Activated CD4-positive, alpha-beta T cell treated with anti-CD3 and anti-CD28 coated beads for 4 hours (primary cell): ENCODE data around the gene NBEAL1.
"Not testable (repeated sequence)": the region's sequence is repeated elsewhere in the genome, so short reads cannot be mapped to it uniquely, and the experiment has no call there.

Experiments used
- DNase-seq, 2 donors: peaks; one replicate each; pipeline ENCODE4 v3.0.0-alpha.2; 2020

The NBEAL1 gene

GRCh38 chr2:203122317-203122986 is 107.8 kb downstream of the NBEAL1 start:
- DNase-seq, result no peak

- no peak for DNase-seq
Observed at GRCh38 chr2:203126996-203127395, 112.3 kb downstream of the NBEAL1 start.

GRCh38 chr2:203135105-203135504 is 120.4 kb downstream of the NBEAL1 start:
- DNase-seq, result no peak

- DNase-seq, result no peak
Observed at GRCh38 chr2:203143391-203143790, 128.7 kb downstream of the NBEAL1 start.

- no peak for DNase-seq
Observed at GRCh38 chr2:203149194-203149593, 134.5 kb downstream of the NBEAL1 start.

GRCh38 chr2:203155406-203155805 is 140.7 kb downstream of the NBEAL1 start:
- no peak for DNase-seq

- DNase-seq, result not testable (repeated sequence)
Observed at GRCh38 chr2:203162722-203163121, 148.0 kb downstream of the NBEAL1 start.

GRCh38 chr2:203164311-203164935 is 149.7 kb downstream of the NBEAL1 start:
- DNase-seq, result no peak

GRCh38 chr2:203167751-203168150 is 153.1 kb downstream of the NBEAL1 start:
- no peak for DNase-seq

- no peak for DNase-seq
Observed at GRCh38 chr2:203170502-203170901, 155.8 kb downstream of the NBEAL1 start.

GRCh38 chr2:203175371-203175770 is 160.7 kb downstream of the NBEAL1 start:
- DNase-seq, result no peak

- DNase-seq, result no peak
Observed at GRCh38 chr2:203177361-203177760, 162.7 kb downstream of the NBEAL1 start.

- DNase-seq, result no peak
Observed at GRCh38 chr2:203185864-203186263, 171.2 kb downstream of the NBEAL1 start.

- not testable (repeated sequence) for DNase-seq
Observed at GRCh38 chr2:203190547-203190946, 175.9 kb downstream of the NBEAL1 start.

- DNase-seq, result not testable (repeated sequence)
Observed at GRCh38 chr2:203191026-203191425, 176.4 kb downstream of the NBEAL1 start.

- no peak for DNase-seq
Observed at GRCh38 chr2:203191961-203192360, 177.3 kb downstream of the NBEAL1 start.

GRCh38 chr2:203195331-203196036 is 180.8 kb downstream of the NBEAL1 start:
- no peak for DNase-seq

- no peak for DNase-seq
Observed at GRCh38 chr2:203200866-203201265, 186.2 kb downstream of the NBEAL1 start.

GRCh38 chr2:203201426-203201825 is 186.8 kb downstream of the NBEAL1 start:
- no peak for DNase-seq

- DNase-seq, result no peak
Observed at GRCh38 chr2:203209538-203209937, 194.9 kb downstream of the NBEAL1 start.

GRCh38 chr2:203225423-203226039 is 210.9 kb downstream of the NBEAL1 start:
- peak; percentile 24 to 25 for DNase-seq

GRCh38 chr2:203229674-203230073 is 215.0 kb downstream of the NBEAL1 start:
- not testable (repeated sequence) for DNase-seq
